SK-N-SH (cell line): Measurements from ENCODE around the gene DAB1.

Experiments used
- CHD2 ChIP-seq: fragments of 150-350 bp; IDR thresholded peaks from 2 replicates; pipeline ENCODE4 v1.6.1; 2018; ENCODE audit warnings: low read length; ENCODE audit not compliant: partially characterized antibody
- EP300 ChIP-seq, 2 experiments: IDR thresholded peaks; 2 replicates each; pipeline versions ENCODE4 v1.4.0 to v1.6.1; 2012; ENCODE audit warnings: borderline replicate concordance in 1 of 2, low read depth in 1 of 2, low read length in 1 of 2
- EZH2phosphoT487 ChIP-seq: fragments of 200-600 bp; sonication (generic); IDR thresholded peaks from 2 replicates; pipeline ENCODE4 v1.6.1; 2017; ENCODE audit warnings: low read depth, mixed run types, mild to moderate bottlenecking, antibody characterized with exemption, moderate library complexity, borderline replicate concordance
- NFIC ChIP-seq: IDR thresholded peaks from 2 replicates; pipeline ENCODE4 v1.4.0; 2012; ENCODE audit warnings: borderline replicate concordance
- RAD21 ChIP-seq: IDR thresholded peaks from 2 replicates; pipeline ENCODE4 v1.6.1; 2012; ENCODE audit warnings: mild to moderate bottlenecking, low read length
- SMC3 ChIP-seq: IDR thresholded peaks from 2 replicates; pipeline ENCODE4 v1.6.1; 2012; ENCODE audit warnings: low read depth, low read length, improper control_type of control experiment
- TCF12 ChIP-seq: IDR thresholded peaks from 2 replicates; pipeline ENCODE4 v1.4.0; 2012
- TF ChIP-seq, protein P1 (sequence below): fragments of 200-600 bp; sonication (generic); IDR thresholded peaks from 2 replicates; pipeline ENCODE4 v1.6.1; 2017; ENCODE audit warnings: antibody characterized with exemption, mild to moderate bottlenecking, moderate library complexity
- TF ChIP-seq, protein P2 (sequence below): IDR thresholded peaks from 2 replicates; pipeline ENCODE4 v1.4.0; 2012; ENCODE audit warnings: low read depth
- TF ChIP-seq, protein P3 (sequence below): IDR thresholded peaks from 2 replicates; pipeline ENCODE4 v1.6.1; 2012; ENCODE audit warnings: mild to moderate bottlenecking, low read depth, low read length, moderate library complexity
- TF ChIP-seq, protein P4 (sequence below): IDR thresholded peaks from 2 replicates; pipeline ENCODE4; 2012

DNA sequence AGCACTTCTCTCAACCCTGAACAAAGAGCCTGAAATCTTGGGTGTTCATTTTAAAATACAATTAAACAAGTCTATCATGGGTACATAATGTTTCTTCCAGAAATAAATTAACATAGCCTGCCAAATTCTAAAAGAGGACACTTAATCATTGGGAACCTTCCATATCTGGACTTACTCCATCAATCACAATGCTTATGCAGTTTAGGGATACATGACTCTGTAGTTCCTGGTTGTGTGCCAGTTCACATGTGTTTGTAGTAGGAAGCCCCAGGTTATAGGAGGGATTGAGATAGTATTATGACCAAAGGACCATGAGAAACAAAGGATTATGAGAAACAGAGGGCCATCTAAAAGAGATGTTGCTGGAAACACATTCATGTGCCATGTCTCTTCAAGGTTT, 19.1 kb upstream of the DAB1 start:
- TF ChIP-seq, protein P1, sequence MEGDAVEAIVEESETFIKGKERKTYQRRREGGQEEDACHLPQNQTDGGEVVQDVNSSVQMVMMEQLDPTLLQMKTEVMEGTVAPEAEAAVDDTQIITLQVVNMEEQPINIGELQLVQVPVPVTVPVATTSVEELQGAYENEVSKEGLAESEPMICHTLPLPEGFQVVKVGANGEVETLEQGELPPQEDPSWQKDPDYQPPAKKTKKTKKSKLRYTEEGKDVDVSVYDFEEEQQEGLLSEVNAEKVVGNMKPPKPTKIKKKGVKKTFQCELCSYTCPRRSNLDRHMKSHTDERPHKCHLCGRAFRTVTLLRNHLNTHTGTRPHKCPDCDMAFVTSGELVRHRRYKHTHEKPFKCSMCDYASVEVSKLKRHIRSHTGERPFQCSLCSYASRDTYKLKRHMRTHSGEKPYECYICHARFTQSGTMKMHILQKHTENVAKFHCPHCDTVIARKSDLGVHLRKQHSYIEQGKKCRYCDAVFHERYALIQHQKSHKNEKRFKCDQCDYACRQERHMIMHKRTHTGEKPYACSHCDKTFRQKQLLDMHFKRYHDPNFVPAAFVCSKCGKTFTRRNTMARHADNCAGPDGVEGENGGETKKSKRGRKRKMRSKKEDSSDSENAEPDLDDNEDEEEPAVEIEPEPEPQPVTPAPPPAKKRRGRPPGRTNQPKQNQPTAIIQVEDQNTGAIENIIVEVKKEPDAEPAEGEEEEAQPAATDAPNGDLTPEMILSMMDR, result no peak
- TF ChIP-seq, protein P2, sequence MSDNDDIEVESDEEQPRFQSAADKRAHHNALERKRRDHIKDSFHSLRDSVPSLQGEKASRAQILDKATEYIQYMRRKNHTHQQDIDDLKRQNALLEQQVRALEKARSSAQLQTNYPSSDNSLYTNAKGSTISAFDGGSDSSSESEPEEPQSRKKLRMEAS, result no peak
- TF ChIP-seq NFIC (no peak), EZH2phosphoT487 (no peak), TCF12 (no peak), EP300 (IDR thresholded peaks at IDR 0.05; ENCODE audit: borderline replicate concordance in 1 of 2, low read depth in 1 of 2, low read length in 1 of 2) (no peak), RAD21 (no peak), CHD2 (no peak), SMC3 (no peak)
- TF ChIP-seq, protein P3, sequence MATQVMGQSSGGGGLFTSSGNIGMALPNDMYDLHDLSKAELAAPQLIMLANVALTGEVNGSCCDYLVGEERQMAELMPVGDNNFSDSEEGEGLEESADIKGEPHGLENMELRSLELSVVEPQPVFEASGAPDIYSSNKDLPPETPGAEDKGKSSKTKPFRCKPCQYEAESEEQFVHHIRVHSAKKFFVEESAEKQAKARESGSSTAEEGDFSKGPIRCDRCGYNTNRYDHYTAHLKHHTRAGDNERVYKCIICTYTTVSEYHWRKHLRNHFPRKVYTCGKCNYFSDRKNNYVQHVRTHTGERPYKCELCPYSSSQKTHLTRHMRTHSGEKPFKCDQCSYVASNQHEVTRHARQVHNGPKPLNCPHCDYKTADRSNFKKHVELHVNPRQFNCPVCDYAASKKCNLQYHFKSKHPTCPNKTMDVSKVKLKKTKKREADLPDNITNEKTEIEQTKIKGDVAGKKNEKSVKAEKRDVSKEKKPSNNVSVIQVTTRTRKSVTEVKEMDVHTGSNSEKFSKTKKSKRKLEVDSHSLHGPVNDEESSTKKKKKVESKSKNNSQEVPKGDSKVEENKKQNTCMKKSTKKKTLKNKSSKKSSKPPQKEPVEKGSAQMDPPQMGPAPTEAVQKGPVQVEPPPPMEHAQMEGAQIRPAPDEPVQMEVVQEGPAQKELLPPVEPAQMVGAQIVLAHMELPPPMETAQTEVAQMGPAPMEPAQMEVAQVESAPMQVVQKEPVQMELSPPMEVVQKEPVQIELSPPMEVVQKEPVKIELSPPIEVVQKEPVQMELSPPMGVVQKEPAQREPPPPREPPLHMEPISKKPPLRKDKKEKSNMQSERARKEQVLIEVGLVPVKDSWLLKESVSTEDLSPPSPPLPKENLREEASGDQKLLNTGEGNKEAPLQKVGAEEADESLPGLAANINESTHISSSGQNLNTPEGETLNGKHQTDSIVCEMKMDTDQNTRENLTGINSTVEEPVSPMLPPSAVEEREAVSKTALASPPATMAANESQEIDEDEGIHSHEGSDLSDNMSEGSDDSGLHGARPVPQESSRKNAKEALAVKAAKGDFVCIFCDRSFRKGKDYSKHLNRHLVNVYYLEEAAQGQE, result no peak
- TF ChIP-seq, protein P4, sequence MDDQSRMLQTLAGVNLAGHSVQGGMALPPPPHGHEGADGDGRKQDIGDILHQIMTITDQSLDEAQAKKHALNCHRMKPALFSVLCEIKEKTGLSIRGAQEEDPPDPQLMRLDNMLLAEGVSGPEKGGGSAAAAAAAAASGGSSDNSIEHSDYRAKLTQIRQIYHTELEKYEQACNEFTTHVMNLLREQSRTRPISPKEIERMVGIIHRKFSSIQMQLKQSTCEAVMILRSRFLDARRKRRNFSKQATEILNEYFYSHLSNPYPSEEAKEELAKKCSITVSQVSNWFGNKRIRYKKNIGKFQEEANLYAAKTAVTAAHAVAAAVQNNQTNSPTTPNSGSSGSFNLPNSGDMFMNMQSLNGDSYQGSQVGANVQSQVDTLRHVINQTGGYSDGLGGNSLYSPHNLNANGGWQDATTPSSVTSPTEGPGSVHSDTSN, result no peak
